Uterus (tissue), 2 donors: Measurements from ENCODE around the gene GNE.

ENCODE experiments used
- POLR2A ChIP-seq, 2 donors: fragments of 450-650 bp; IDR thresholded peaks; one replicate each; pipeline ENCODE4 v1.6.1; 2016; ENCODE audit warnings: antibody characterized with exemption in 2 of 2, mild to moderate bottlenecking in 1 of 2, moderate library complexity in 1 of 2
- TF ChIP-seq, protein P1 (sequence below), 4 experiments: fragments of 200-600 bp in 2 of 4; fragments of 450-650 bp in 2 of 4; sonication (generic) in 2 of 4; IDR thresholded peaks; one replicate each; pipeline ENCODE4 v1.5.1; 2016 to 2019; ENCODE audit warnings: antibody characterized with exemption in 4 of 4, mild to moderate bottlenecking in 2 of 4, moderate library complexity in 1 of 4

DNA sequence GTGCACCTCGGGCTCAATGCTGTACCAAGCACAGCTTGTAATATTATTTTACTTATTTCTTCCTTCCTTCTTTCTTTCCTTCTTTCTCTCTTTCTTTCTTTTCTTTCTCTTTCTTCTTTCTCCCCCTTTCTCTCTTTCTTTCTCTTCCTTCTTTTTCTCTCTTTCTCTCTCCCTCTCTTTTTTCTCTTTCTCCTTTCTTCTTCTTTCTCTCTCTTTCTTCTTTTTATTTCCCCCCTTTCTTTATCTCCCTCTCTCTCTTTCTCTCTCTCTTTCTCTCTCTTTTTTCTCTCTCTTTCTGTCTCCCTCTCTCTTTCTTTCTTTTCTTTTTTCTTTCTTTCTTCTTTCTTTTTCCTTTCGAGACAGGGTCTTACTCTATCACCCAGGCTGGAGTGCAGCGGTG lies 32.7 kb upstream of the GNE start:
- TF ChIP-seq, protein P1, sequence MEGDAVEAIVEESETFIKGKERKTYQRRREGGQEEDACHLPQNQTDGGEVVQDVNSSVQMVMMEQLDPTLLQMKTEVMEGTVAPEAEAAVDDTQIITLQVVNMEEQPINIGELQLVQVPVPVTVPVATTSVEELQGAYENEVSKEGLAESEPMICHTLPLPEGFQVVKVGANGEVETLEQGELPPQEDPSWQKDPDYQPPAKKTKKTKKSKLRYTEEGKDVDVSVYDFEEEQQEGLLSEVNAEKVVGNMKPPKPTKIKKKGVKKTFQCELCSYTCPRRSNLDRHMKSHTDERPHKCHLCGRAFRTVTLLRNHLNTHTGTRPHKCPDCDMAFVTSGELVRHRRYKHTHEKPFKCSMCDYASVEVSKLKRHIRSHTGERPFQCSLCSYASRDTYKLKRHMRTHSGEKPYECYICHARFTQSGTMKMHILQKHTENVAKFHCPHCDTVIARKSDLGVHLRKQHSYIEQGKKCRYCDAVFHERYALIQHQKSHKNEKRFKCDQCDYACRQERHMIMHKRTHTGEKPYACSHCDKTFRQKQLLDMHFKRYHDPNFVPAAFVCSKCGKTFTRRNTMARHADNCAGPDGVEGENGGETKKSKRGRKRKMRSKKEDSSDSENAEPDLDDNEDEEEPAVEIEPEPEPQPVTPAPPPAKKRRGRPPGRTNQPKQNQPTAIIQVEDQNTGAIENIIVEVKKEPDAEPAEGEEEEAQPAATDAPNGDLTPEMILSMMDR (IDR thresholded peaks at IDR 0.05) = no peak
- no peak for TF ChIP-seq POLR2A (IDR thresholded peaks at IDR 0.05)
